Measurements from ENCODE around the gene LPCAT3.

DNA sequence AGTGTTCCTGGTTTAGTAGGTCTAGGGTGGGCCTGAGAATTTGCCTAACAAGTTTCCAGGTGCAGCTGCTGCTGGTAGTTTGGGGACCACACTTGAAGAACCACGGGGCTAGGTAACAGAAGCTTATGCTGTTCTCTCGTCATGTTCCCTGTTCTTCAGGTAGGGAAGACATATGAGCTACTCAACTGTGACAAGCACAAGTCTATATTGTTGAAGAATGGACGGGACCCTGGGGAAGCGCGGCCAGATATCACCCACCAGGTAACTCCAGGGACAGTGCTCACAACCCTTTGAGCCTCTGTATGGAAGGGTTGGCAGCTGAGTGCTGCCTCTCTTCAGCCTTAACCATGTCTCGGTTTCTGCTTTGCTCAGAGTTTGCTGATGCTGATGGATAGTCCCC lies 44.1 kb downstream of the LPCAT3 start:
- no peak for TF ChIP-seq EZH2 (IDR thresholded peaks at IDR 0.05; ENCODE audit: insufficient read depth, poor library complexity, severe bottlenecking)
- TF ChIP-seq EZH2phosphoT487 (IDR thresholded peaks at IDR 0.05; ENCODE audit: insufficient read depth, low read depth): no peak
